Activated CD4-positive, alpha-beta T cell treated with anti-CD3 and anti-CD28 coated beads, Interleukin-2, Interleukin-6, amounts not matched to agents 100 ng/mL and 50 ng/mL, durations not matched to agents 16 hours and 8 hours (primary cell): Measurements from ENCODE around the gene CCN5.
A peak's percentile ranks its signal among the peaks of the same experiment; 100 is the strongest.
"Not testable (repeated sequence)": the region's sequence is repeated elsewhere in the genome, so short reads cannot be mapped to it uniquely, and the experiment has no call there.

Source experiments
- DNase-seq: peaks from one replicate; pipeline ENCODE4 v3.0.0-alpha.2; 2020

CCN5 gene

GRCh38 chr20:44714701-44715498 is at the start of gene CCN5:
Gene CCN5, plus strand, starts transcription at chr20:44715369. Its CDS starts 22 bp downstream, at chr20:44715391.
- no peak for DNase-seq

- DNase-seq, result no peak
Observed at GRCh38 chr20:44666066-44666465, 49.1 kb upstream of the CCN5 start.

GRCh38 chr20:44670851-44671250 is 44.3 kb upstream of the CCN5 start:
- DNase-seq, result not testable (repeated sequence)

- DNase-seq, result peak; percentile 83
Observed at GRCh38 chr20:44671541-44671940, 43.6 kb upstream of the CCN5 start.

- DNase-seq, result not testable (repeated sequence)
Observed at GRCh38 chr20:44672318-44672902, 42.8 kb upstream of the CCN5 start.

GRCh38 chr20:44678242-44678641 is 36.9 kb upstream of the CCN5 start:
- no peak for DNase-seq

- DNase-seq, result no peak
Observed at GRCh38 chr20:44678990-44679611, 36.1 kb upstream of the CCN5 start.

GRCh38 chr20:44681796-44682566 is 33.2 kb upstream of the CCN5 start:
- no peak for DNase-seq

GRCh38 chr20:44683263-44684046 is 31.7 kb upstream of the CCN5 start:
- DNase-seq, result peak; percentile 57

- DNase-seq, result no peak
Observed at GRCh38 chr20:44684047-44684967, 30.9 kb upstream of the CCN5 start.

GRCh38 chr20:44686934-44687333 is 28.2 kb upstream of the CCN5 start:
- DNase-seq, result no peak

GRCh38 chr20:44688053-44688625 is 27.0 kb upstream of the CCN5 start:
- no peak for DNase-seq

GRCh38 chr20:44689809-44690208 is 25.4 kb upstream of the CCN5 start:
- DNase-seq, result no peak

GRCh38 chr20:44690781-44691423 is 24.3 kb upstream of the CCN5 start:
- DNase-seq, result no peak

GRCh38 chr20:44691424-44692423 is 23.4 kb upstream of the CCN5 start:
- no peak for DNase-seq

- no peak for DNase-seq
Observed at GRCh38 chr20:44692932-44693480, 22.2 kb upstream of the CCN5 start.

GRCh38 chr20:44693627-44694026 is 21.5 kb upstream of the CCN5 start:
- no peak for DNase-seq

GRCh38 chr20:44694159-44694558 is 21.0 kb upstream of the CCN5 start:
- DNase-seq, result no peak

GRCh38 chr20:44695295-44695673 is 19.9 kb upstream of the CCN5 start:
- DNase-seq, result no peak
